ENCODE results near the gene HOXA3. TPM values are rescaled to one million over a fixed set of nuclear protein-coding genes. Genes with fewer than 3 reads are reported as not detected.

The HOXA3 gene
- total RNA-seq, 1 experiment from 2014 or later, result 4.5 TPM

DNA sequence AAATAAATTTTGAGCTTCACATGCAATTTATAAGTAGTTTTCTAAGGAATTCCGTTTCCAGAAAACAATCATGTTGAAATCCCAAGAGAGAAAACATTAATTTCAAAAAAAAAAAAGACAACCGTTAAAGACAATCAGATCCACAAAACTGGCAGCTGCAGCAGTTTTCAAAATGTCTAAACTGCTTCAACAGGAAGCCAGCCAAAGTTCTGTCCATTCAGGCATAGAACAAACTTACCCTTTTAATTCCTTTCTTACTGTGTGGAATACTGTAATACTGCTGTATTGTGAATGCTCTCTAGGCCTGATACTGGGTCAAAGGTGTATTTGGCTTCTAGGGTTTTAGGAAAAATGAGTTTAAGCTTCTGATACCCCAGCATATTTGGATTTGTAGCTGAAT, 88.2 kb downstream of the HOXA3 start:
- H3K36me3 ChIP-seq (ENCODE audit: low read depth, low read length), result no peaks in the 10 kb centered on the region
- no peaks in the 10 kb centered on the region for H3K9me3 ChIP-seq (ENCODE audit: low read length)
- ATAC-seq (peak; percentile 66), DNase-seq (peak; percentile 39)
- no peak overlapping the region for H3K27ac ChIP-seq (ENCODE audit: low read length)
- no peak overlapping the region for H3K9ac ChIP-seq (ENCODE audit: low read length)
- POLR2A ChIA-PET (ENCODE audit: unreplicated experiment), result no interaction called here
- CTCF ChIA-PET, result interaction anchor here (0.6 kb wide), 1 partner anchor 375 kb away, joined by 4 read pairs; no protein-coding TSS in a partner anchor
- no TSS peak for BruUV-seq (replicated peaks)
- peak overlapping the region; percentile 24; the same call in 1 of the 2 replicates for H3K4me2 ChIP-seq (ENCODE audit: low read length)
- TF ChIP-seq, protein P1, sequence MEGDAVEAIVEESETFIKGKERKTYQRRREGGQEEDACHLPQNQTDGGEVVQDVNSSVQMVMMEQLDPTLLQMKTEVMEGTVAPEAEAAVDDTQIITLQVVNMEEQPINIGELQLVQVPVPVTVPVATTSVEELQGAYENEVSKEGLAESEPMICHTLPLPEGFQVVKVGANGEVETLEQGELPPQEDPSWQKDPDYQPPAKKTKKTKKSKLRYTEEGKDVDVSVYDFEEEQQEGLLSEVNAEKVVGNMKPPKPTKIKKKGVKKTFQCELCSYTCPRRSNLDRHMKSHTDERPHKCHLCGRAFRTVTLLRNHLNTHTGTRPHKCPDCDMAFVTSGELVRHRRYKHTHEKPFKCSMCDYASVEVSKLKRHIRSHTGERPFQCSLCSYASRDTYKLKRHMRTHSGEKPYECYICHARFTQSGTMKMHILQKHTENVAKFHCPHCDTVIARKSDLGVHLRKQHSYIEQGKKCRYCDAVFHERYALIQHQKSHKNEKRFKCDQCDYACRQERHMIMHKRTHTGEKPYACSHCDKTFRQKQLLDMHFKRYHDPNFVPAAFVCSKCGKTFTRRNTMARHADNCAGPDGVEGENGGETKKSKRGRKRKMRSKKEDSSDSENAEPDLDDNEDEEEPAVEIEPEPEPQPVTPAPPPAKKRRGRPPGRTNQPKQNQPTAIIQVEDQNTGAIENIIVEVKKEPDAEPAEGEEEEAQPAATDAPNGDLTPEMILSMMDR (conservative IDR thresholded peaks at IDR 0.05; ENCODE audit: low read depth, low read length), result no peak
- TF ChIP-seq EZH2phosphoT487 (IDR thresholded peaks at IDR 0.05; ENCODE audit: borderline replicate concordance, low read length), result no peak
- no peak for TF ChIP-seq EZH2 (IDR thresholded peaks at IDR 0.05; ENCODE audit: low read length, unreplicated experiment)
- peak overlapping the region; percentile 44 for H2AFZ ChIP-seq (ENCODE audit: low read length)
- H3K27me3 ChIP-seq (ENCODE audit: low read length), result no peaks in the 10 kb centered on the region
- intact Hi-C loops (cut with micrococcal nuclease), result no loop called here
- H3K4me3 ChIP-seq (ENCODE audit: low read length), result no peak overlapping the region
- no peaks in the 10 kb centered on the region for H3K79me2 ChIP-seq (ENCODE audit: low read length)
- peaks cover 20% of the 10 kb centered on the region for H3K4me1 ChIP-seq (ENCODE audit: insufficient read depth, low read length)
- no peaks in the 10 kb centered on the region for H3K9me2 ChIP-seq (replicated peaks; ENCODE audit: low read length)
- no peaks in the 10 kb centered on the region for H4K20me1 ChIP-seq (ENCODE audit: low read length)
- H3F3A ChIP-seq (ENCODE audit: low read length, unreplicated experiment), result no peaks in the 10 kb centered on the region

DNA sequence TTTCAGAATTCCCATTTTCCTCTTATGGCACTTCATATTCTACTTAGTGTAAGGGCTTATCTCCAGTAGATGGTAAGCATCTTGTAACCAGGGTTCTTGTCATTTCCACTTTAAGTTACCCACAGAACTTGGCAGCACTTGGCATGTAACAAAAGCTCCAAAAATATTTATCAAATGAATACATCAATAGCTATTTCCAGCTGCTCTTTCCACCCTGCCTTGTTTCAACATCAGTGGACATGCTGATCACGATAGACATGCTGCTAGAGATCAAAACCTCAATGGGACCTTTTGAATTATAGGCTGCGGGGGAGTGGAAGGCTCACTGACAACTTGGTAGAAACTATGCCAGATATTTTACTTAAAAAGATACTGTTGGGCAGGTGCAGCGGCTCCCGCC, 89.4 kb downstream of the HOXA3 start:
- H3K9me3 ChIP-seq (ENCODE audit: low read length), result no peaks in the 10 kb centered on the region
- CTCF ChIA-PET, result no interaction called here
- no peak overlapping the region for H3K4me3 ChIP-seq (ENCODE audit: low read length)
- H3K9me2 ChIP-seq (replicated peaks; ENCODE audit: low read length), result no peaks in the 10 kb centered on the region
- H3K79me2 ChIP-seq (ENCODE audit: low read length), result no peaks in the 10 kb centered on the region
- POLR2A ChIA-PET (ENCODE audit: unreplicated experiment), result no interaction called here
- no TSS peak for BruUV-seq (replicated peaks)
- H3K4me1 ChIP-seq (ENCODE audit: insufficient read depth, low read length), result peaks cover 20% of the 10 kb centered on the region
- no peak for DNase-seq
- no peak for ATAC-seq
- no peak overlapping the region for H3K4me2 ChIP-seq (ENCODE audit: low read length)
- no peaks in the 10 kb centered on the region for H3K27me3 ChIP-seq (ENCODE audit: low read length)
- no peaks in the 10 kb centered on the region for H3F3A ChIP-seq (ENCODE audit: low read length, unreplicated experiment)
- intact Hi-C loops (cut with micrococcal nuclease), result no loop called here
- H4K20me1 ChIP-seq (ENCODE audit: low read length), result no peaks in the 10 kb centered on the region
- H2AFZ ChIP-seq (ENCODE audit: low read length), result no peak overlapping the region
- H3K27ac ChIP-seq (ENCODE audit: low read length), result no peak overlapping the region
- no peaks in the 10 kb centered on the region for H3K36me3 ChIP-seq (ENCODE audit: low read depth, low read length)
- H3K9ac ChIP-seq (ENCODE audit: low read length), result no peak overlapping the region
- TF ChIP-seq EZH2phosphoT487 (IDR thresholded peaks at IDR 0.05; ENCODE audit: borderline replicate concordance, low read length), result no peak
- TF ChIP-seq, protein P1 (conservative IDR thresholded peaks at IDR 0.05; ENCODE audit: low read depth, low read length), result no peak
- TF ChIP-seq EZH2 (IDR thresholded peaks at IDR 0.05; ENCODE audit: low read length, unreplicated experiment), result no peak

Small RNAs within 50 kb of the gene (microRNA-seq; reads per million reads assigned to microRNA genes)
- gene MIR196B (ENCODE audit: unreplicated experiment), result 8,614 reads per million, percentile 95 among the genes with 10 or more reads in this experiment

Other genes with a start within 250 kb of the HOXA3 start
- 1.4 and 2.0 TPM in 2 replicates for gene HOXA1, start 56.6 kb downstream of the HOXA3 start, total RNA-seq (2014; rRNA removed)
- gene HOXA2, start 49.9 kb downstream of the HOXA3 start, total RNA-seq (2014; rRNA removed), result 0.07 and 1.8 TPM in 2 replicates
- gene HOXA4, start 21.8 kb downstream of the HOXA3 start, total RNA-seq (2014; rRNA removed), result 2.3 and 5.1 TPM in 2 replicates
- gene HOXA5, start 8.9 kb downstream of the HOXA3 start, total RNA-seq (2014; rRNA removed), result 7.0 and 7.5 TPM in 2 replicates
- gene HOXA6, start 4.8 kb downstream of the HOXA3 start, total RNA-seq (2014; rRNA removed), result 6.9 and 8.3 TPM in 2 replicates
- gene HOXA7, start 4.1 kb upstream of the HOXA3 start, total RNA-seq (2014; rRNA removed), result 2.6 and 2.8 TPM in 2 replicates
- 69.0 and 85.3 TPM in 2 replicates for gene HOXA9, start 13.0 kb upstream of the HOXA3 start, total RNA-seq (2014; rRNA removed)
- 36.0 and 46.1 TPM in 2 replicates for gene HOXA10, start 21.7 kb upstream of the HOXA3 start, total RNA-seq (2014; rRNA removed)
- 26.6 and 31.4 TPM in 2 replicates for gene HOXA11, start 32.6 kb upstream of the HOXA3 start, total RNA-seq (2014; rRNA removed)
- gene HOXA13, start 47.5 kb upstream of the HOXA3 start, total RNA-seq (2014; rRNA removed), result 12.1 and 14.9 TPM in 2 replicates
- gene EVX1, start 90.2 kb upstream of the HOXA3 start, total RNA-seq (2014; rRNA removed), result 0.33 and 0.35 TPM in 2 replicates

Measured in PC-3 (cell line).